ENCODE measurements around the gene OR2A1. TPM values are rescaled to one million over a fixed set of nuclear protein-coding genes. Genes with fewer than 3 reads are reported as not detected.
"Not testable (repeated sequence)": the region's sequence is repeated elsewhere in the genome, so short reads cannot be mapped to it uniquely, and the experiment has no call there.

Gene OR2A1
- total RNA-seq = 0.24 to 0.27 TPM (median 0.27 TPM) in 3 replicates

- not testable (repeated sequence) for H3K36me3 Mint-ChIP-seq, H3K4me3 Mint-ChIP-seq
These were observed at the start of gene OR2A1 for GRCh38 chr7:144311872-144312469. TSS of gene OR2A1 (plus strand) at chr7:144312419. CDS start at chr7:144318125, 5,706 bp downstream.

GRCh38 chr7:144264692-144265091 is 47.5 kb upstream of the OR2A1 start, which contains the start of gene OR2A7:
TSS of gene OR2A7 (minus strand) at chr7:144264792. CDS start at chr7:144259628, 5,164 bp downstream.
- H3K4me1 Mint-ChIP-seq; DNase-seq (ENCODE audit: low spot score in 2 of 2, unreplicated experiment in 2 of 2); H3K27ac Mint-ChIP-seq; H3K4me3 Mint-ChIP-seq; H3K27me3 Mint-ChIP-seq (ENCODE audit: low read depth); H3K9me3 Mint-ChIP-seq; H3K36me3 Mint-ChIP-seq: not testable (repeated sequence)

More at GRCh38 chr7:144311872-144312469, at the start of gene OR2A1:
- not testable (repeated sequence) for H3K4me1 Mint-ChIP-seq; H3K27ac Mint-ChIP-seq; H3K9me3 Mint-ChIP-seq; H3K27me3 Mint-ChIP-seq (ENCODE audit: low read depth); DNase-seq (ENCODE audit: low spot score in 2 of 2, unreplicated experiment in 2 of 2)

- H3K36me3 Mint-ChIP-seq; H3K4me1 Mint-ChIP-seq; H3K27me3 Mint-ChIP-seq (ENCODE audit: low read depth); H3K27ac Mint-ChIP-seq; H3K4me3 Mint-ChIP-seq; H3K9me3 Mint-ChIP-seq; DNase-seq (ENCODE audit: low spot score in 2 of 2, unreplicated experiment in 2 of 2): not testable (repeated sequence)
These were observed 43.0 kb upstream of the OR2A1 start, which contains the start of gene CTAGE8 for GRCh38 chr7:144269188-144269587. TSS of gene CTAGE8 (minus strand) at chr7:144269288. CDS start at chr7:144269250, 38 bp downstream.

GRCh38 chr7:144275281-144275680 is 36.9 kb upstream of the OR2A1 start:
- not testable (repeated sequence) for H3K27ac Mint-ChIP-seq; DNase-seq (ENCODE audit: low spot score in 2 of 2, unreplicated experiment in 2 of 2); H3K4me3 Mint-ChIP-seq; H3K36me3 Mint-ChIP-seq; H3K9me3 Mint-ChIP-seq; H3K27me3 Mint-ChIP-seq (ENCODE audit: low read depth); H3K4me1 Mint-ChIP-seq

- not testable (repeated sequence) for DNase-seq (ENCODE audit: low spot score in 2 of 2, unreplicated experiment in 2 of 2); H3K9me3 Mint-ChIP-seq; H3K4me3 Mint-ChIP-seq; H3K27ac Mint-ChIP-seq; H3K4me1 Mint-ChIP-seq; H3K27me3 Mint-ChIP-seq (ENCODE audit: low read depth); H3K36me3 Mint-ChIP-seq
These were observed 32.2 kb upstream of the OR2A1 start for GRCh38 chr7:144280010-144280409.

- DNase-seq (ENCODE audit: low spot score in 2 of 2, unreplicated experiment in 2 of 2); H3K27me3 Mint-ChIP-seq (ENCODE audit: low read depth); H3K27ac Mint-ChIP-seq; H3K4me1 Mint-ChIP-seq; H3K4me3 Mint-ChIP-seq; H3K9me3 Mint-ChIP-seq; H3K36me3 Mint-ChIP-seq: not testable (repeated sequence)
These were observed 30.2 kb upstream of the OR2A1 start for GRCh38 chr7:144281981-144282380.

GRCh38 chr7:144282490-144282889 is 29.7 kb upstream of the OR2A1 start:
- H3K27ac Mint-ChIP-seq; H3K4me1 Mint-ChIP-seq; H3K36me3 Mint-ChIP-seq; H3K27me3 Mint-ChIP-seq (ENCODE audit: low read depth); DNase-seq (ENCODE audit: low spot score in 2 of 2, unreplicated experiment in 2 of 2); H3K4me3 Mint-ChIP-seq; H3K9me3 Mint-ChIP-seq: not testable (repeated sequence)

- not testable (repeated sequence) for H3K27ac Mint-ChIP-seq; H3K27me3 Mint-ChIP-seq (ENCODE audit: low read depth); H3K4me3 Mint-ChIP-seq; H3K36me3 Mint-ChIP-seq; DNase-seq (ENCODE audit: low spot score in 2 of 2, unreplicated experiment in 2 of 2); H3K4me1 Mint-ChIP-seq; H3K9me3 Mint-ChIP-seq
These were observed 28.5 kb upstream of the OR2A1 start for GRCh38 chr7:144283716-144284115.

- H3K27ac Mint-ChIP-seq; H3K36me3 Mint-ChIP-seq; H3K9me3 Mint-ChIP-seq; H3K4me1 Mint-ChIP-seq; H3K4me3 Mint-ChIP-seq; H3K27me3 Mint-ChIP-seq (ENCODE audit: low read depth); DNase-seq (ENCODE audit: low spot score in 2 of 2, unreplicated experiment in 2 of 2): not testable (repeated sequence)
These were observed 24.9 kb upstream of the OR2A1 start for GRCh38 chr7:144287171-144287784.

GRCh38 chr7:144291607-144292006 is 20.6 kb upstream of the OR2A1 start:
- not testable (repeated sequence) for H3K27me3 Mint-ChIP-seq (ENCODE audit: low read depth); H3K4me3 Mint-ChIP-seq; H3K4me1 Mint-ChIP-seq; DNase-seq (ENCODE audit: low spot score in 2 of 2, unreplicated experiment in 2 of 2); H3K36me3 Mint-ChIP-seq; H3K27ac Mint-ChIP-seq; H3K9me3 Mint-ChIP-seq

GRCh38 chr7:144292384-144293161 is 19.6 kb upstream of the OR2A1 start:
- H3K9me3 Mint-ChIP-seq; H3K27me3 Mint-ChIP-seq (ENCODE audit: low read depth); H3K36me3 Mint-ChIP-seq; H3K4me1 Mint-ChIP-seq; DNase-seq (ENCODE audit: low spot score in 2 of 2, unreplicated experiment in 2 of 2); H3K4me3 Mint-ChIP-seq; H3K27ac Mint-ChIP-seq: not testable (repeated sequence)

GRCh38 chr7:144293794-144294499 is 18.3 kb upstream of the OR2A1 start:
- not testable (repeated sequence) for H3K4me3 Mint-ChIP-seq; H3K36me3 Mint-ChIP-seq; H3K27me3 Mint-ChIP-seq (ENCODE audit: low read depth); H3K9me3 Mint-ChIP-seq; H3K4me1 Mint-ChIP-seq; DNase-seq (ENCODE audit: low spot score in 2 of 2, unreplicated experiment in 2 of 2); H3K27ac Mint-ChIP-seq

- not testable (repeated sequence) for DNase-seq (ENCODE audit: low spot score in 2 of 2, unreplicated experiment in 2 of 2); H3K27me3 Mint-ChIP-seq (ENCODE audit: low read depth); H3K9me3 Mint-ChIP-seq; H3K4me3 Mint-ChIP-seq; H3K27ac Mint-ChIP-seq; H3K4me1 Mint-ChIP-seq; H3K36me3 Mint-ChIP-seq
These were observed 9.5 kb upstream of the OR2A1 start for GRCh38 chr7:144302578-144303303.
